ENCODE results near the gene ANO8. TPM values are rescaled to one million over a fixed set of nuclear protein-coding genes. Genes with fewer than 3 reads are reported as not detected.

The ANO8 gene
- polyA plus RNA-seq, 3 donors, result 0.11 to 14.1 TPM; not detected in 1

DNA sequence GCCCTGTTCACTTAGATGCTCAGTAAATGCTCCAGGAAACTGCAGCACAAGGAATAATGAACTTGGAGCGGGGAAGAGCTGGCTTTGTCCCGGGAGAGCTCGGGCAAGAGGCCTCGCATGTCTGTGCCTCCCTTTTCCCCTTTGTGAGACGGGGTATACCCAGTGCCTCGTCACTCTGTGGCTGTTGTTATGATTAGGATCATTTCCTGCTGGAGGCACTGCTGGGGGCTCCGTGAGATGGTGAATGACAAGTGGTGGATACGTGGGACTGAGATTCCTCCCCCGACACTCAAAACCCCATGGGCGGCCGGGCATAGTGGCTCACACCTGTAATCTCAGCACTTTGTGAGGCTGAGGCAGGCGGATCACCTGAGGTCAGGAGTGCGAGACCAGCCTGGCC is 43.6 kb upstream of the ANO8 start:
- Mint-ChIP-seq H3K36me3 (peaks cover 0 to 6% of the 10 kb centered on the region in 2 donors), H3K4me3 (peak overlapping the region in 1 of 2 donors; percentile 30), H3K9me3 (peaks cover 0 to 12% (median 8%) of the 10 kb centered on the region in 7 donors), H3K27ac (peak overlapping the region in 1 of 7 donors; percentile 14), H3K27me3 (ENCODE audit: low read depth in 3 of 3) (peaks cover 7 to 23% (median 17%) of the 10 kb centered on the region in 3 donors), H3K4me1 (peaks cover 39% of the 10 kb centered on the region)
- no peaks in the 10 kb centered on the region for H3K79me2 ChIP-seq (ENCODE audit: insufficient read depth, low read length)
- intact Hi-C loops (cut with micrococcal nuclease), result no loop called here
- no peak overlapping the region for H3K9ac ChIP-seq (ENCODE audit: insufficient read depth, low read length, poor library complexity, severe bottlenecking)
- no peaks in the 10 kb centered on the region for H3K36me3 ChIP-seq (replicated peaks in 1 of 2; ENCODE audit: control insufficient read depth in 1 of 2, insufficient read depth in 2 of 2, low read length in 2 of 2)
- no peak overlapping the region for H2AFZ ChIP-seq (ENCODE audit: insufficient read depth, low read depth, low read length, poor library complexity, severe bottlenecking)
- no peak for DNase-seq
- WGBS (ENCODE audit: insufficient coverage), result 27% methylated on average over 10 of the region's 13 CpGs
- no peaks in the 10 kb centered on the region for H4K20me1 ChIP-seq (ENCODE audit: insufficient read depth, low read length)
- H3K4me3 ChIP-seq (replicated peaks in 1 of 3; ENCODE audit: low read depth in 2 of 3, low read length in 3 of 3), result no peak overlapping the region
- H3K9me3 ChIP-seq (replicated peaks in 1 of 2; ENCODE audit: control insufficient read depth in 1 of 2, insufficient read depth in 1 of 2, low read length in 2 of 2), result peaks cover 0 to 3% of the 10 kb centered on the region in 2 donors
- no peak overlapping the region for H3K4me2 ChIP-seq (replicated peaks; ENCODE audit: extremely low read depth, low read length, poor library complexity, severe bottlenecking)
- TF ChIP-seq, protein P1, sequence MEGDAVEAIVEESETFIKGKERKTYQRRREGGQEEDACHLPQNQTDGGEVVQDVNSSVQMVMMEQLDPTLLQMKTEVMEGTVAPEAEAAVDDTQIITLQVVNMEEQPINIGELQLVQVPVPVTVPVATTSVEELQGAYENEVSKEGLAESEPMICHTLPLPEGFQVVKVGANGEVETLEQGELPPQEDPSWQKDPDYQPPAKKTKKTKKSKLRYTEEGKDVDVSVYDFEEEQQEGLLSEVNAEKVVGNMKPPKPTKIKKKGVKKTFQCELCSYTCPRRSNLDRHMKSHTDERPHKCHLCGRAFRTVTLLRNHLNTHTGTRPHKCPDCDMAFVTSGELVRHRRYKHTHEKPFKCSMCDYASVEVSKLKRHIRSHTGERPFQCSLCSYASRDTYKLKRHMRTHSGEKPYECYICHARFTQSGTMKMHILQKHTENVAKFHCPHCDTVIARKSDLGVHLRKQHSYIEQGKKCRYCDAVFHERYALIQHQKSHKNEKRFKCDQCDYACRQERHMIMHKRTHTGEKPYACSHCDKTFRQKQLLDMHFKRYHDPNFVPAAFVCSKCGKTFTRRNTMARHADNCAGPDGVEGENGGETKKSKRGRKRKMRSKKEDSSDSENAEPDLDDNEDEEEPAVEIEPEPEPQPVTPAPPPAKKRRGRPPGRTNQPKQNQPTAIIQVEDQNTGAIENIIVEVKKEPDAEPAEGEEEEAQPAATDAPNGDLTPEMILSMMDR (IDR thresholded peaks at IDR 0.05), result no peak
- no peak overlapping the region for H3K27ac ChIP-seq (ENCODE audit: low read depth in 1 of 2, low read length in 2 of 2)
- H3K4me1 ChIP-seq (ENCODE audit: control insufficient read depth in 1 of 2, insufficient read depth in 2 of 2, low read length in 2 of 2), result peaks cover 43 to 46% of the 10 kb centered on the region in 2 donors
- peaks cover 0 to 5% of the 10 kb centered on the region in 2 donors for H3K27me3 ChIP-seq (ENCODE audit: control insufficient read depth in 2 of 2, insufficient read depth in 2 of 2, low read length in 2 of 2)

DNA sequence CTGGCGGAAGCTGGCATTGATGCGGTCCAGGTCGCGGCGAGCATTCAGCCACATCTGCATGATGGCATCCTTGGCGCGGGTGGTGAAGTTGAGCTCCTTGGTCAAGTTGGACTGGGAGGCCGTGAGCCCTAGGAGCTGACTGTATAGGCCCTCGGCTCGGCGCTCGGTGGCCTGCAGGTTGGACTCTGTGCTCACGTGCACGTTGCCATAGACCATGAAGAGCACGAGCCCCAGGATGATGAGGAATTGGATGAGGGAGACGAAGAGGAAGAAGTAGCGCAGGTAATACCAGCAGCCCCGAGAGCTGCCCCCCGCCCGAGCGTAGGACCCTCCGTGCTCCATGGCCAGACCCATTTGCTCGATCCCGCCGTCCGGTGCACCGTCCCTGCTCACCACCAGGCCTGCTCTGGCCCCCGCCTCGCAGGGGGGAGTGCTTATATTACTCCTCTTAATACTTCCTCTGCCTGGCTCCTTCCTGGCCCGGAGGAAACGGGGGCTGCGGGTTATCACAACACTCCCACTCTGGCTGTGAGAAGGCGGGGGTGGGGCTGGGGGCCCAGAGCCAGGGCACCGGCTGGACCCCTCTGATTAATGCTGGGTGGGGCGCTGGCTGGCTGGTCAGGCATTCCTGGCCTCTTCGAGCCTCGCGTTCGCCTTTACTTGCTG is 42.4 kb upstream of the ANO8 start, which contains the start of gene PLVAP:
TSS of gene PLVAP (minus strand) at position 408 of the 666 bp plus-strand sequence. CDS start at position 354, 54 bp downstream.
- Mint-ChIP-seq H3K4me1 (peaks cover 30% of the 10 kb centered on the region), H3K4me3 (peak within 1 kb of the TSS in 1 of 2 donors; percentile 71), H3K9me3 (peaks cover 0 to 12% (median 8%) of the 10 kb centered on the region in 7 donors), H3K36me3 (peaks cover 0 to 6% of the 10 kb centered on the region in 2 donors), H3K27me3 (ENCODE audit: low read depth in 3 of 3) (peaks cover 7 to 23% (median 17%) of the 10 kb centered on the region in 3 donors), H3K27ac (peak within 1 kb of the TSS in 1 of 7 donors; percentile 33)
- no peaks in the 10 kb centered on the region for H4K20me1 ChIP-seq (ENCODE audit: insufficient read depth, low read length)
- H3K4me3 ChIP-seq (replicated peaks in 1 of 3; ENCODE audit: low read depth in 2 of 3, low read length in 3 of 3), result peak within 1 kb of the TSS in 1 of 3 experiments; percentile 38
- peak within 1 kb of the TSS; percentile 50 for H3K4me2 ChIP-seq (replicated peaks; ENCODE audit: extremely low read depth, low read length, poor library complexity, severe bottlenecking)
- H3K4me1 ChIP-seq (ENCODE audit: control insufficient read depth in 1 of 2, insufficient read depth in 2 of 2, low read length in 2 of 2), result peaks cover 31 to 34% of the 10 kb centered on the region in 2 donors
- intact Hi-C loops (cut with micrococcal nuclease), result no loop called here
- TF ChIP-seq, protein P1 (IDR thresholded peaks at IDR 0.05), result no peak
- peak within 1 kb of the TSS; percentile 84 for H2AFZ ChIP-seq (ENCODE audit: insufficient read depth, low read depth, low read length, poor library complexity, severe bottlenecking)
- DNase-seq, result no peak
- H3K27ac ChIP-seq (ENCODE audit: low read depth in 1 of 2, low read length in 2 of 2), result no peak within 1 kb of the TSS
- no peaks in the 10 kb centered on the region for H3K79me2 ChIP-seq (ENCODE audit: insufficient read depth, low read length)
- H3K36me3 ChIP-seq (replicated peaks in 1 of 2; ENCODE audit: control insufficient read depth in 1 of 2, insufficient read depth in 2 of 2, low read length in 2 of 2), result no peaks in the 10 kb centered on the region
- H3K9me3 ChIP-seq (replicated peaks in 1 of 2; ENCODE audit: control insufficient read depth in 1 of 2, insufficient read depth in 1 of 2, low read length in 2 of 2), result peaks cover 0 to 3% of the 10 kb centered on the region in 2 donors
- no peak within 1 kb of the TSS for H3K9ac ChIP-seq (ENCODE audit: insufficient read depth, low read length, poor library complexity, severe bottlenecking)
- WGBS (ENCODE audit: insufficient coverage), result 38% methylated on average over 33 of the region's 39 CpGs
- peaks cover 0 to 5% of the 10 kb centered on the region in 2 donors for H3K27me3 ChIP-seq (ENCODE audit: control insufficient read depth in 2 of 2, insufficient read depth in 2 of 2, low read length in 2 of 2)

Data from CD14-positive monocyte (primary cell).